Osteoblast (primary cell): Measurements from ENCODE around the gene FKBP15. TPM values are rescaled to one million over a fixed set of nuclear protein-coding genes. Genes with fewer than 3 reads are reported as not detected.

Experiments used
- DNase-seq: peaks from one replicate; pipeline ENCODE4 v3.0.0; 2011; ENCODE audit warnings: low spot score, mixed read lengths; ENCODE audit not compliant: insufficient read length; ENCODE audit errors: missing footprints
- H2AFZ ChIP-seq: 2 replicates; pipeline ENCODE4 v1.6.0; 2011; ENCODE audit warnings: mild to moderate bottlenecking, low read length
- H3K27ac ChIP-seq: 2 replicates; pipeline ENCODE4 v1.5.1; 2011; ENCODE audit warnings: mild to moderate bottlenecking, low read depth, low read length, moderate library complexity
- H3K27me3 ChIP-seq: 2 replicates; pipeline ENCODE4 v1.6.0; 2012; ENCODE audit warnings: mild to moderate bottlenecking, control low read depth, inconsistent platforms, low read length, moderate library complexity; ENCODE audit not compliant: insufficient read depth
- H3K36me3 ChIP-seq: 2 replicates; pipeline ENCODE4 v1.5.1; 2011; ENCODE audit warnings: mild to moderate bottlenecking, low read length, control low read depth, moderate library complexity; ENCODE audit not compliant: insufficient read depth
- H3K4me1 ChIP-seq: 2 replicates; pipeline ENCODE4 v1.5.1; 2011; ENCODE audit warnings: mild to moderate bottlenecking, low read length, control low read depth, moderate library complexity; ENCODE audit not compliant: insufficient read depth
- H3K4me2 ChIP-seq: 2 replicates; pipeline ENCODE4 v1.6.0; 2011; ENCODE audit warnings: mild to moderate bottlenecking, low read length; ENCODE audit not compliant: insufficient read depth
- H3K4me3 ChIP-seq: fragments of 200-600 bp; sonication (generic); 3 replicates; pipeline ENCODE4 v1.5.1; 2012; ENCODE audit warnings: mild to moderate bottlenecking, low read length, inconsistent platforms; ENCODE audit not compliant: insufficient read depth
- H3K79me2 ChIP-seq: 2 replicates; pipeline ENCODE4 v1.6.0; 2012; ENCODE audit warnings: mild to moderate bottlenecking, low read length, control low read depth, inconsistent platforms; ENCODE audit not compliant: insufficient read depth
- H3K9me3 ChIP-seq: 2 replicates; pipeline ENCODE4 v1.5.1; 2011; ENCODE audit warnings: low read depth, low read length, control low read depth
- H4K20me1 ChIP-seq: 2 replicates; pipeline ENCODE4 v1.6.0; 2012; ENCODE audit warnings: mild to moderate bottlenecking, low read length, control low read depth; ENCODE audit not compliant: insufficient read depth
- total RNA-seq: library from RNA; depleted of rRNA; stranded (reverse); fragments of >200 nt; gene quantifications from 2 replicates; pipeline ENCODE4 v1.2.3, GENCODE V29; 2012
- TF ChIP-seq, protein P1 (sequence below): IDR thresholded peaks from 2 replicates; pipeline ENCODE4 v1.5.1; 2011; ENCODE audit warnings: mild to moderate bottlenecking, low read depth, low read length, moderate library complexity; ENCODE audit errors: extremely low read depth

The FKBP15 gene
- total RNA-seq, 1 donor: 31.8 TPM

- no peaks in the 10 kb centered on the region for H3K79me2 ChIP-seq
- no peak for DNase-seq
- H3K27me3 ChIP-seq: peaks cover 10% of the 10 kb centered on the region
Observed at GRCh38 chr9:113138760-113139159, 82.3 kb downstream of the FKBP15 start.

DNA sequence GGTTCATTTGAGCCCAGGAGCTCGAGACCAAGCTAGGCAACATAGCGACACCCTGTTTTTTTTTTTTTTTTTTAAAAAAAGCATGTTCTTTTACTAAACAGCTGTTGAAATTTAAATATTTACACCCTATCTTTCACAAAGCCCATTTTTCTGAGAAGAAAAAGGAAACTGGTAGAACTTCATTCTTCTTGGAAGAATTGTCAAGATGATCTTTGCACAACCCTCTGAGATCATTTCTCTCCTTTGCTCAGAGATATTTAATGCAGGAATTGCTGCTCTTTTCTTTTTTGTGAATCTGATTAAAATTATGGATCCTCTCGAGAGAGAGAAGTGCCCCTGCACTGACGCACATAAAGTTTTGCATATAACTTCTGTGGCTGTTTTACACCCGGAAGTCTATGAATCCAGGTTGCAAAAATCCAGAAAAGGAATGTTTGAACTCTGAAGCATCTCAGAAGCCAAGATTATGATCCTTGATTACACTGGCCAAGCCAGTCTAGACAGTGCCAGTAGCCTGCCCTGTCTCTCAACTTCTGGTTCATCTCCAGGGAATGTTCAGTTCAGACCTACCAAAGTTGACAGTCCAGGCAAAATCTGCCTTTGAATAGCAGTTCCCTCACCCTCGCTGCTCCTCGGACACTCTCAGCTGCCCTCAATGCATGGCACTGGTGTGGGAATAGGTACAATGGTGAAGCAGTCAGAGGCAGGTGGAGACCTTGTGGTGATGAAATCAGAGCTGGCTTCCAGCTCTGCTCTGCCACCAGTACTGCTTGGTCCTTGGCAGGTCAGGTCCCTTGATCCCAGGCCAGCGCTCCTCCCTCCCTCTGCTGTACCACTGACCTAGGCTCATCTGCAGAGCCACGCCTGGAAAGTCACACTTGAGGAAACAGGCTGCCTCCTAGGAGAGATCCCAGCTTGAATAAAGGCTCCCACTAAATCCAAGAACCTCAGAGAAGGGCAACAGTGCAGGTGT, 83.6 kb downstream of the FKBP15 start:
- Histone ChIP-seq H4K20me1 (no peaks in the 10 kb centered on the region), H3K9me3 (no peaks in the 10 kb centered on the region), H3K4me2 (no peak overlapping the region), H3K27ac (no peak overlapping the region), H3K4me3 (no peak overlapping the region), H3K36me3 (no peaks in the 10 kb centered on the region), H3K27me3 (peaks cover 5% of the 10 kb centered on the region), H2AFZ (no peak overlapping the region), H3K79me2 (no peaks in the 10 kb centered on the region), H3K4me1 (no peaks in the 10 kb centered on the region)
- TF ChIP-seq, protein P1, sequence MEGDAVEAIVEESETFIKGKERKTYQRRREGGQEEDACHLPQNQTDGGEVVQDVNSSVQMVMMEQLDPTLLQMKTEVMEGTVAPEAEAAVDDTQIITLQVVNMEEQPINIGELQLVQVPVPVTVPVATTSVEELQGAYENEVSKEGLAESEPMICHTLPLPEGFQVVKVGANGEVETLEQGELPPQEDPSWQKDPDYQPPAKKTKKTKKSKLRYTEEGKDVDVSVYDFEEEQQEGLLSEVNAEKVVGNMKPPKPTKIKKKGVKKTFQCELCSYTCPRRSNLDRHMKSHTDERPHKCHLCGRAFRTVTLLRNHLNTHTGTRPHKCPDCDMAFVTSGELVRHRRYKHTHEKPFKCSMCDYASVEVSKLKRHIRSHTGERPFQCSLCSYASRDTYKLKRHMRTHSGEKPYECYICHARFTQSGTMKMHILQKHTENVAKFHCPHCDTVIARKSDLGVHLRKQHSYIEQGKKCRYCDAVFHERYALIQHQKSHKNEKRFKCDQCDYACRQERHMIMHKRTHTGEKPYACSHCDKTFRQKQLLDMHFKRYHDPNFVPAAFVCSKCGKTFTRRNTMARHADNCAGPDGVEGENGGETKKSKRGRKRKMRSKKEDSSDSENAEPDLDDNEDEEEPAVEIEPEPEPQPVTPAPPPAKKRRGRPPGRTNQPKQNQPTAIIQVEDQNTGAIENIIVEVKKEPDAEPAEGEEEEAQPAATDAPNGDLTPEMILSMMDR: no peak
- DNase-seq: no peak

More at GRCh38 chr9:113138760-113139159, 82.3 kb downstream of the FKBP15 start:
- no peaks in the 10 kb centered on the region for H3K9me3 ChIP-seq
- no peak overlapping the region for H3K27ac ChIP-seq
- no peak overlapping the region for H2AFZ ChIP-seq
- no peak overlapping the region for H3K4me2 ChIP-seq
- TF ChIP-seq, protein P1: no peak
- H3K36me3 ChIP-seq: no peaks in the 10 kb centered on the region
- no peak overlapping the region for H3K4me3 ChIP-seq
- H3K4me1 ChIP-seq: no peaks in the 10 kb centered on the region
- no peaks in the 10 kb centered on the region for H4K20me1 ChIP-seq

GRCh38 chr9:113131689-113132151, 89.4 kb downstream of the FKBP15 start:
- Histone ChIP-seq H3K4me3 (no peak overlapping the region), H2AFZ (no peak overlapping the region), H3K4me2 (no peak overlapping the region), H3K79me2 (no peaks in the 10 kb centered on the region), H3K4me1 (no peaks in the 10 kb centered on the region), H3K9me3 (no peaks in the 10 kb centered on the region), H3K36me3 (no peaks in the 10 kb centered on the region), H4K20me1 (no peaks in the 10 kb centered on the region), H3K27ac (no peak overlapping the region), H3K27me3 (peaks cover 14% of the 10 kb centered on the region)
- DNase-seq: no peak
- TF ChIP-seq, protein P1: no peak

- TF ChIP-seq, protein P1: no peak
- Histone ChIP-seq H3K4me3 (no peak overlapping the region), H4K20me1 (no peaks in the 10 kb centered on the region), H3K27ac (no peak overlapping the region), H3K27me3 (peaks cover 14% of the 10 kb centered on the region), H3K9me3 (no peaks in the 10 kb centered on the region), H3K4me1 (no peaks in the 10 kb centered on the region), H2AFZ (no peak overlapping the region), H3K36me3 (no peaks in the 10 kb centered on the region), H3K79me2 (no peaks in the 10 kb centered on the region), H3K4me2 (no peak overlapping the region)
- DNase-seq: no peak
Observed at GRCh38 chr9:113129884-113130283, 91.2 kb downstream of the FKBP15 start.
